ENCODE data around the gene COL26A1. TPM values are rescaled to one million over a fixed set of nuclear protein-coding genes. Genes with fewer than 3 reads are reported as not detected.

COL26A1 gene
- total and polyA plus RNA-seq, 2 of the 4 experiments (the other 2 are of a cell fraction): not detected

GRCh38 chr7:101441890-101442289 is 79.2 kb downstream of the COL26A1 start:
- Histone ChIP-seq H2BK5ac (ENCODE audit: low read depth, low read length, poor library complexity, severe bottlenecking) (no peak overlapping the region), H2AK9ac (replicated peaks; ENCODE audit: low read depth, low read length, poor library complexity) (no peak overlapping the region), H3K79me1 (ENCODE audit: low read depth in 1 of 2, low read length in 2 of 2) (no peaks in the 10 kb centered on the region), H2AK5ac (ENCODE audit: low read depth, low read length) (no peak overlapping the region), H3K4me3 (ENCODE audit: insufficient read depth, low read depth, low read length) (no peak overlapping the region), H3K9me3 (ENCODE audit: control insufficient read depth, insufficient read depth, low read length) (no peaks in the 10 kb centered on the region), H2BK15ac (ENCODE audit: low read depth, low read length) (no peak overlapping the region), H3K4me1 (ENCODE audit: control insufficient read depth, insufficient read depth, low read length) (no peaks in the 10 kb centered on the region; the same call in 1 of the 2 replicates), H2BK20ac (ENCODE audit: low read depth, low read length) (no peak overlapping the region), H2BK120ac (ENCODE audit: low read depth, low read length) (no peak overlapping the region), H3K14ac (replicated peaks; ENCODE audit: low read depth, low read length) (no peak overlapping the region), H3K27ac (ENCODE audit: insufficient read depth, low read length) (no peak overlapping the region), H3K9me1 (ENCODE audit: insufficient read depth, low read length) (no peaks in the 10 kb centered on the region), H4K91ac (ENCODE audit: insufficient read depth, low read depth, low read length) (no peak overlapping the region), H4K5ac (ENCODE audit: low read depth, low read length) (no peak overlapping the region), H3K36me3 (ENCODE audit: control insufficient read depth, insufficient read depth, low read length) (no peaks in the 10 kb centered on the region), H3K4me2 (ENCODE audit: low read depth, low read length) (no peak overlapping the region), H3K23ac (ENCODE audit: low read depth, low read length) (no peak overlapping the region), H3K18ac (ENCODE audit: low read depth, low read length) (no peak overlapping the region), H3K27me3 (ENCODE audit: control insufficient read depth, insufficient read depth, low read length) (peaks cover 25% of the 10 kb centered on the region), H3K4ac (ENCODE audit: low read depth, low read length) (no peak overlapping the region), H3K9ac (ENCODE audit: low read depth, low read length) (no peak overlapping the region), H3K56ac (ENCODE audit: extremely low read depth, insufficient read depth, low read length) (no peak overlapping the region), H4K20me1 (ENCODE audit: insufficient read depth, low read length) (no peaks in the 10 kb centered on the region), H4K8ac (ENCODE audit: low read depth in 2 of 2, low read length in 2 of 2) (no peak overlapping the region), H2AFZ (replicated peaks; ENCODE audit: low read length, poor library complexity) (no peak overlapping the region)
- POLR2A ChIA-PET (ENCODE audit: unreplicated experiment): no interaction called here
- CTCF ChIA-PET: no interaction called here
- no CpG with 5 or more reads among the region's 7 CpGs for WGBS, 2 experiments (ENCODE audit: extremely low coverage in 2 of 2, insufficient read length in 1 of 2)
- intact Hi-C loops (cut with micrococcal nuclease): no loop called here
- no TSS peak for BruUV-seq (replicated peaks)
- in situ Hi-C loops (cut with MboI; ENCODE audit: low sequenced_read_pairs): no loop called here
- dilution Hi-C loops (cut with HindIII; ENCODE audit: low sequenced_read_pairs, unreplicated experiment): no loop called here
- TF ChIP-seq FOS (IDR thresholded peaks at IDR 0.05; ENCODE audit: low read depth, low read length) (no peak), USF2 (IDR thresholded peaks at IDR 0.05; ENCODE audit: low read depth, low read length) (no peak), CHD1 (IDR thresholded peaks at IDR 0.05; ENCODE audit: low read depth, low read length) (no peak), MAFK (IDR thresholded peaks at IDR 0.05; ENCODE audit: low read depth, low read length) (no peak), RAD21 (IDR thresholded peaks at IDR 0.05; ENCODE audit: low read length) (no peak), POLR2A (IDR thresholded peaks at IDR 0.05; ENCODE audit: low read depth, low read length) (no peak), NFE2L2 (IDR thresholded peaks at IDR 0.05; ENCODE audit: low read depth, low read length) (no peak), MAZ (IDR thresholded peaks at IDR 0.05; ENCODE audit: borderline replicate concordance, low read depth, low read length) (no peak), CTCF (conservative IDR thresholded peaks at IDR 0.05; ENCODE audit: low read depth, low read length) (no peak), RFX5 (IDR thresholded peaks at IDR 0.05; ENCODE audit: low read depth, low read length) (no peak), BHLHE40 (IDR thresholded peaks at IDR 0.05; ENCODE audit: low read depth, low read length) (no peak), SMC3 (IDR thresholded peaks at IDR 0.05; ENCODE audit: low read depth, low read length) (no peak), CEBPB (IDR thresholded peaks at IDR 0.05; ENCODE audit: low read depth, low read length) (no peak), MXI1 (IDR thresholded peaks at IDR 0.05; ENCODE audit: borderline replicate concordance, low read depth, low read length) (no peak), ELK1 (IDR thresholded peaks at IDR 0.05; ENCODE audit: borderline replicate concordance, low read depth, low read length) (no peak), RCOR1 (IDR thresholded peaks at IDR 0.05; ENCODE audit: insufficient replicate concordance, low read length) (no peak)
- ATAC-seq (ENCODE audit: low read depth) (no peak), DNase-seq (no peak)
